Caco-2 (cell line): Measurements from ENCODE around the gene STAB2. TPM values are rescaled to one million over a fixed set of nuclear protein-coding genes. Genes with fewer than 3 reads are reported as not detected.

ENCODE experiments used
- BruUV-seq: library from RNA; stranded (reverse); fragments of 400-500 nt; replicated peaks from 2 replicates; lab custom pipeline; 2021; lab: Mats Ljungman, UMichigan
- CTCF ChIA-PET: fragments of 300-600 bp; sonication (Branson Sonifier 250); formaldehyde crosslinking; loops from one replicate; lab custom pipeline; 2022; ENCODE audit warnings: antibody characterized with exemption; lab: Charles Lee
- POLR2A ChIA-PET: fragments of 300-600 bp; sonication (Branson Sonifier 250); formaldehyde crosslinking; loops from one replicate; lab custom pipeline; 2022; ENCODE audit warnings: antibody characterized with exemption; lab: Charles Lee
- DNase-seq, 2 experiments: peaks; one replicate each; pipeline versions ENCODE4 v3.0.0 to v3.0.0-alpha.2; 2020 to 2022
- H3K27me3 ChIP-seq: replicated peaks from 2 replicates; pipeline ENCODE4 v1.6.0; 2011; ENCODE audit warnings: low read length; ENCODE audit not compliant: control insufficient read depth, insufficient read depth
- H3K36me3 ChIP-seq: 2 replicates; pipeline ENCODE4 v1.5.1; 2011; ENCODE audit warnings: low read length; ENCODE audit not compliant: control insufficient read depth, insufficient read depth
- H3K4me1 ChIP-seq: fragments of 250-450 bp; sonication (Bioruptor Pico); 2 replicates; pipeline ENCODE4 v1.5.1; 2020; ENCODE audit warnings: mild to moderate bottlenecking
- H3K4me3 ChIP-seq: 2 replicates; pipeline ENCODE4 v1.5.1; 2011; ENCODE audit warnings: low read depth, mild to moderate bottlenecking, control low read depth, low read length
- H3K9me3 ChIP-seq: fragments of 250-450 bp; sonication (Bioruptor Pico); 2 replicates; pipeline ENCODE4 v1.5.1; 2020; ENCODE audit warnings: mild to moderate bottlenecking, moderate library complexity
- H3K27ac Mint-ChIP-seq: one replicate; pipeline ENCODE4 v1.8.0; 2022; ENCODE audit warnings: mixed read lengths; ENCODE audit not compliant: unreplicated experiment
- H3K27me3 Mint-ChIP-seq: one replicate; pipeline ENCODE4 v1.8.0; 2022; ENCODE audit warnings: mixed read lengths; ENCODE audit not compliant: insufficient read depth, unreplicated experiment
- H3K36me3 Mint-ChIP-seq: one replicate; pipeline ENCODE4 v1.8.0; 2022; ENCODE audit warnings: mild to moderate bottlenecking, mixed read lengths; ENCODE audit not compliant: insufficient read depth, unreplicated experiment
- H3K4me1 Mint-ChIP-seq: one replicate; pipeline ENCODE4 v1.8.0; 2022; ENCODE audit warnings: low read depth, mixed read lengths; ENCODE audit not compliant: unreplicated experiment
- H3K4me3 Mint-ChIP-seq: one replicate; pipeline ENCODE4 v1.8.0; 2022; ENCODE audit warnings: mild to moderate bottlenecking, moderate library complexity, mixed read lengths; ENCODE audit not compliant: unreplicated experiment
- H3K9me3 Mint-ChIP-seq: one replicate; pipeline ENCODE4 v1.8.0; 2022; ENCODE audit warnings: mixed read lengths; ENCODE audit not compliant: unreplicated experiment
- intact Hi-C: fragments of 100-400 bp; cut with micrococcal nuclease; formaldehyde crosslinking; loops from one replicate; pipeline ENCODE4 v1.10.0; 2022; ENCODE audit not compliant: unreplicated experiment
- total RNA-seq: library from RNA; stranded (reverse); gene quantifications from 2 replicates; pipeline ENCODE4 v1.2.3, GENCODE V29; 2022
- TF ChIP-seq, protein P1 (sequence below), 2 experiments: fragments of 200-600 bp in 1 of 2; IDR thresholded peaks; 1 replicate in 1 of 2; 2 replicates in 1 of 2; pipeline versions ENCODE4 v1.5.1 to v1.8.0; 2011 to 2022; ENCODE audit warnings: antibody characterized with exemption in 1 of 2, control low read depth in 1 of 2, inconsistent platforms in 1 of 2, low read depth in 1 of 2, low read length in 1 of 2, mild to moderate bottlenecking in 1 of 2, moderate library complexity in 1 of 2; ENCODE audit not compliant: insufficient read depth in 1 of 2, severe bottlenecking in 1 of 2, unreplicated experiment in 1 of 2

STAB2 gene
- total RNA-seq, 1 experiment from 2014 or later = 0.25 TPM

DNA sequence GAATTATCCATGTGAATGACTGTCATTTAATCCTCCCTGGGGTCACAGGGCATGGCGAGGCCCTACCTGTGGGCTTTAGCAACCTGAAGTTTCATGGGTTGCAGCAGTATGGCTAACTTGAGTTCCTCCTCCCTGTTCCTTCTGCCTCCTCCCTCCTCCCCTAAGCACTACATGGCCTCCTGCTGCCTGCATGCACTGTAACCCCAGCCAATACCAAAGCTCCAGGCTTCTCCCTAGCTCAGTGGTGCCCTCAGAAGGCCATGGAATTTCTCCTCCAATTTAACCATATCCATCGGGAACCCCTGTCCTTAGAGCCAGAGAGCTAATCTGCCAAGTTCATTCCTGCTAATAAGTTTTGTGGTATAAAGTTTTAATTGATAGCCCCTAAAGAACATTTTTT lies 158.9 kb downstream of the STAB2 start:
- TF ChIP-seq, protein P1, sequence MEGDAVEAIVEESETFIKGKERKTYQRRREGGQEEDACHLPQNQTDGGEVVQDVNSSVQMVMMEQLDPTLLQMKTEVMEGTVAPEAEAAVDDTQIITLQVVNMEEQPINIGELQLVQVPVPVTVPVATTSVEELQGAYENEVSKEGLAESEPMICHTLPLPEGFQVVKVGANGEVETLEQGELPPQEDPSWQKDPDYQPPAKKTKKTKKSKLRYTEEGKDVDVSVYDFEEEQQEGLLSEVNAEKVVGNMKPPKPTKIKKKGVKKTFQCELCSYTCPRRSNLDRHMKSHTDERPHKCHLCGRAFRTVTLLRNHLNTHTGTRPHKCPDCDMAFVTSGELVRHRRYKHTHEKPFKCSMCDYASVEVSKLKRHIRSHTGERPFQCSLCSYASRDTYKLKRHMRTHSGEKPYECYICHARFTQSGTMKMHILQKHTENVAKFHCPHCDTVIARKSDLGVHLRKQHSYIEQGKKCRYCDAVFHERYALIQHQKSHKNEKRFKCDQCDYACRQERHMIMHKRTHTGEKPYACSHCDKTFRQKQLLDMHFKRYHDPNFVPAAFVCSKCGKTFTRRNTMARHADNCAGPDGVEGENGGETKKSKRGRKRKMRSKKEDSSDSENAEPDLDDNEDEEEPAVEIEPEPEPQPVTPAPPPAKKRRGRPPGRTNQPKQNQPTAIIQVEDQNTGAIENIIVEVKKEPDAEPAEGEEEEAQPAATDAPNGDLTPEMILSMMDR (IDR thresholded peaks at IDR 0.05; ENCODE audit: insufficient read depth in 1 of 2, low read depth in 1 of 2, low read length in 1 of 2, severe bottlenecking in 1 of 2, unreplicated experiment in 1 of 2) = no peak
- Histone ChIP-seq H3K36me3 (no peaks in the 10 kb centered on the region), H3K4me3 (no peak overlapping the region), H3K27me3 (no peaks in the 10 kb centered on the region), H3K4me1 (no peaks in the 10 kb centered on the region), H3K9me3 (no peaks in the 10 kb centered on the region)
- no peaks in the 10 kb centered on the region for H3K36me3 Mint-ChIP-seq
- POLR2A ChIA-PET = no interaction called here
- peaks cover 5% of the 10 kb centered on the region for H3K27me3 Mint-ChIP-seq
- BruUV-seq = no TSS peak
- no peak for DNase-seq
- no peak overlapping the region for H3K4me3 Mint-ChIP-seq
- no peaks in the 10 kb centered on the region for H3K9me3 Mint-ChIP-seq
- no peaks in the 10 kb centered on the region for H3K4me1 Mint-ChIP-seq
- intact Hi-C loops = loop anchor here (10.0 kb wide), 1 partner anchor 121 kb away; no protein-coding TSS in a partner anchor
- CTCF ChIA-PET = no interaction called here
- H3K27ac Mint-ChIP-seq = no peak overlapping the region

DNA sequence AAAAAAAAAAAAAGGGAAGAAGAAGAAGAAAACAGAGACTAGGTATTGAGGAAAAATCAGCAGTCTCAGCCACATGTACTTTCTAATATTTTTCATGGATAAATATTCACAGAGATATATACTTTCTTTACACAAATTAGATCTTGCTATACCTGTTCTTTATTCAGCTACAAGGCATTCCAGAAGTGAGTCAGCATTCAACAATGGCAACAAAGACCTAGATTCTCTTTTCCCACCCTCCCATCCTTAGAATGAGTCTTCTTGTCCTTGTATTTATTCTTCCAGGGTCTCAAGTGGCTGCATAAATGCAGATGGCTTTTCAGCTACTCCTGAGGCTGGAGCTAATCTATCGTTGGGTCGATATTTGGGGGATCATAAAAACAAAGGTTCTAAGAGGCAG lies 160.9 kb downstream of the STAB2 start:
- no peak overlapping the region for H3K27ac Mint-ChIP-seq
- no peak for DNase-seq
- no peaks in the 10 kb centered on the region for H3K27me3 ChIP-seq
- BruUV-seq = no TSS peak
- TF ChIP-seq, protein P1 (IDR thresholded peaks at IDR 0.05; ENCODE audit: insufficient read depth in 1 of 2, low read depth in 1 of 2, low read length in 1 of 2, severe bottlenecking in 1 of 2, unreplicated experiment in 1 of 2) = no peak
- H3K4me3 ChIP-seq = no peak overlapping the region
- H3K36me3 ChIP-seq = no peaks in the 10 kb centered on the region
- no peaks in the 10 kb centered on the region for H3K4me1 Mint-ChIP-seq
- no peaks in the 10 kb centered on the region for H3K36me3 Mint-ChIP-seq
- H3K9me3 ChIP-seq = no peaks in the 10 kb centered on the region
- intact Hi-C loops = loop anchor here (10.0 kb wide), 1 partner anchor 123 kb away; no protein-coding TSS in a partner anchor
- ChIA-PET CTCF (interaction anchor here (0.7 kb wide), 1 partner anchor 331 kb away, joined by 3 read pairs; no protein-coding TSS in a partner anchor), POLR2A (no interaction called here)
- no peaks in the 10 kb centered on the region for H3K9me3 Mint-ChIP-seq
- H3K4me3 Mint-ChIP-seq = no peak overlapping the region
- H3K27me3 Mint-ChIP-seq = no peaks in the 10 kb centered on the region
- no peaks in the 10 kb centered on the region for H3K4me1 ChIP-seq

DNA sequence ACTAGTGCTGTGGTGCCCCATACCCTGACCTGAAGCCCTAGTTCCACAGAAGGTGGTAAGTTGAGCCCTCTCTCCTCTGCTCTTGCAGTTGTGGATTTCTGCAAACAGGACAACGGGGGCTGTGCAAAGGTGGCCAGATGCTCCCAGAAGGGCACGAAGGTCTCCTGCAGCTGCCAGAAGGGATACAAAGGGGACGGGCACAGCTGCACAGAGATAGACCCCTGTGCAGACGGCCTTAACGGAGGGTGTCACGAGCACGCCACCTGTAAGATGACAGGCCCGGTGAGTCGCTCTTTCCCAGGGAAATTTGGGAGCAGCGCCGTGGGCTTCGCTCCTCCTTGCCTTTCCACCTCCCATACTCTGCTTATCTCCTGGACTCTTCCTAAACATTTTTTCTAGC lies 161.8 kb downstream of the STAB2 start:
- CTCF ChIA-PET = no interaction called here
- no peaks in the 10 kb centered on the region for H3K27me3 ChIP-seq
- no TSS peak for BruUV-seq
- H3K4me1 ChIP-seq = no peaks in the 10 kb centered on the region
- Mint-ChIP-seq H3K4me1 (no peaks in the 10 kb centered on the region), H3K4me3 (no peak overlapping the region), H3K36me3 (no peaks in the 10 kb centered on the region), H3K9me3 (no peaks in the 10 kb centered on the region), H3K27ac (no peak overlapping the region), H3K27me3 (no peaks in the 10 kb centered on the region)
- DNase-seq = no peak
- H3K4me3 ChIP-seq = no peak overlapping the region
- H3K9me3 ChIP-seq = no peaks in the 10 kb centered on the region
- intact Hi-C loops = loop anchor here (10.0 kb wide), 1 partner anchor 124 kb away; no protein-coding TSS in a partner anchor
- TF ChIP-seq, protein P1 (IDR thresholded peaks at IDR 0.05; ENCODE audit: insufficient read depth in 1 of 2, low read depth in 1 of 2, low read length in 1 of 2, severe bottlenecking in 1 of 2, unreplicated experiment in 1 of 2) = no peak
- POLR2A ChIA-PET = no interaction called here
- no peaks in the 10 kb centered on the region for H3K36me3 ChIP-seq
